ENCODE results near the gene GNAI3.
A peak's percentile ranks its signal among the peaks of the same experiment; 100 is the strongest.

The GNAI3 gene

DNA sequence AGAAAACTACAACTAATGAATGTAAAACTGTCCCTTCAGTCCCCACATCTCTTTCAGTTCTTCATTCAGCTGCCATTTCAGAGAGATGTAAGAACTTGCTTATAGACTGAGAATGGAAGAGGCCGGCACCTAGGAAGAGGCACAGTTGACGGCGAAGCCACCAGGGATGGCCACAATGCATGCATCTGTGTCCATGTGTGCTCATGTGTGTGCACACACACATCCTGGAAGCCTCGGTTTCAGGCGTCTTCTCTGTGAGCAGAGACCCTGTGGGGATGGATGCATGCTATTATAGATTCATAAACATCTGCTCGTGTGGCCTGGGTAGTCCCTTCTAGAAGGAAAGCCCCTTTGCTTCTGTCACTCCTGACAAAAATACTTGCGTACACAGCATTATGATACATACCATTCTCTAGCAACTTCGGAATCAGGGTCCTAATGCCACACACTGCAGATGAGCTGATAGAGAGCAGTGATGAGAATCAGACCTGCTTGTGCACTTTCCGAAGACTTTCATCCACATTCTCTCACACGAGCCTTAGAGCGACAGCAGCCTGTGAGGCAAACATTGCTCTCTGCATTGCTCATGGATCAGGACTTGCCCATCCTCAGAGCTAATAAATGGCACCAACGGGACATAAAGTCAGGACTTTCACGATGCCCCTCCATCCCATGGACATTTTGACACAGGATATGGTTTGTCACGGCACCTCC lies 21.2 kb upstream of the GNAI3 start:
- DNase-seq: no peak

DNA sequence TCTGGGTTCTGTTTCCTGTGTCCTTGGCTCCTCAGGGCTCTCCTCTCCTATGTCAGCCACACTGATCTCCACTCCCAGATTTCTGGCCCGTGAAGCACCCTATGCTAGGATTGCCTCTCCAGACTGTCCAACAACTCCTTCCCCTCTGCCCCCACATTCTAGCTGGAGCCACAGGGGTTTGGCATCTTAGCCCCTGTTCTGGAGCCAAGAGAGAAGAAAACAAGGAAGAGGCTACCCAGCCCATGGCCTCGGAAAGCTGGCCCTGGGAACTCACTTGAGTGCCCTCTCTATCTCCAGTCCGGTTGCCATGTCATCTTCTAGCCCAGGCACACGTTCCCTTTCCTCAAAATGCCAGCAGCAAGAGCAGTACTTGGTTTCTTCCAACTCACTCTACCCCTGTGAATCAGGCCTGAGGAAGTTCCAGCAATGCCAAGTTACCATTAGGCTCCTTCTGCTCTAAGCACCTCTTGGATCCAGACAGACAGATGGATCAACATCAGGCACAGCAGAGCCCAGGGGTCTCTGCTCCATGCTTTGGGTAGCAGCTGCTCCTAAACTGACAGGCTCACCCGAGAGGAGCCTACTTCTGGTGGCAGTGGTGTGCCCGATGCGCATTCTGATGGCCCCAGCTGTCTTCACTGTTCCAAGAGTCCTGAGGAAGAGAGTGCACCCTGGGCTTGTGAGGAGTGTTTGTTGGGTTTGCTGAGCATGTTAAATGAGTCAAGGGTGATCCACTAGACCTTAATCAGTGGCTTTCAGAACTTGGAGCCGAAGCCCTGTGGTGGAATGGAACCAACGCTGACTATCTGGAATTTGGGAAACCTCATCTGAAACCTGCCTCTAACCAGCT lies 20.3 kb upstream of the GNAI3 start:
- no peak for DNase-seq

DNA sequence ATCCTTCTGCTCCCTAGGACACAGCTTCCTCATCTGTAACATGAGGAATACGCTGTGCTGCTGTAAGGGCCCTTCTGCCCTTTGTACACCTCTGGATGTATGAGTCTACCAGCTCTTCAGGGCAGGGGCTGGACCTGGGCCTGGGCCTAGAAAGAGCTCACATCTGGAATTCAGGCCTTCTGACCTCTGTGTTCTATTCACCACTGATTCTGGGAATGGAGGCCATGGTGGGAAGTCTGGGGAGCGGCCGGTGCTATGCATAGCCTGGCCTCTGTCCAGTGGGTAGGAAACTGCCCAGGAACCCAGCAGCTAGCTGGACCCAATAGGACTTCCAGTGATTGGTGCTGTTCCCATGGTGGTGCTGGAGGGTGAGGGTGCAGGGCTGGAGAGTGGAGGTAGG lies 19.7 kb upstream of the GNAI3 start:
- DNase-seq: no peak

DNA sequence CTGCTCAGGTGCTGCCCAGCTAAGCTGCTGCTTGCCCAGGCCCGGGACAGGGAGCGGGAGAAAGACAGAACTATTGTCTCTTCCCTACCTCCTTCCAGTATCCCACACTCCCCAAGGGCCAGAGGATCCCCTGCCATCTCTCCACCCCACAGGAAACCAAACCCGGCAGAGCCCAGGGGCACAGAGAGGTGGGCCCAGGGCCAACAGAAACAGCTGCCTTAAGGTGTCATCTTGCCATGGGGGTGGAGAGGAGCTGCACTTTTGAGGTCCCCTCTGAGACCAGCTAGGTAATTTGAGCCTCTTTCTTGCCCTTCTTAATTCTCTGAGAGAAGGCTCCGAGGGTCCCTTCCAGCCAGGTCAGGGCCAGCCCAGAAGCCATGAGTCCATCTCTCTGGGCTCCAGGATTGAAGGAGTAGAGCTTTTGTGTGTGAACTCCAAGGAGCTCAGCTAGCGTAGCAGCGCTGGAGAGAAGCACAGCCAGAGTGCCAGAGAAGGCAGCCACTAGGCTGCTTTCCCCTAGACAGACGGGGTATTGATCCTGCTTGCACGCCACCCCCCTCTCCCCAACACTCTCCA lies 18.4 kb upstream of the GNAI3 start:
- no peak for DNase-seq

DNA sequence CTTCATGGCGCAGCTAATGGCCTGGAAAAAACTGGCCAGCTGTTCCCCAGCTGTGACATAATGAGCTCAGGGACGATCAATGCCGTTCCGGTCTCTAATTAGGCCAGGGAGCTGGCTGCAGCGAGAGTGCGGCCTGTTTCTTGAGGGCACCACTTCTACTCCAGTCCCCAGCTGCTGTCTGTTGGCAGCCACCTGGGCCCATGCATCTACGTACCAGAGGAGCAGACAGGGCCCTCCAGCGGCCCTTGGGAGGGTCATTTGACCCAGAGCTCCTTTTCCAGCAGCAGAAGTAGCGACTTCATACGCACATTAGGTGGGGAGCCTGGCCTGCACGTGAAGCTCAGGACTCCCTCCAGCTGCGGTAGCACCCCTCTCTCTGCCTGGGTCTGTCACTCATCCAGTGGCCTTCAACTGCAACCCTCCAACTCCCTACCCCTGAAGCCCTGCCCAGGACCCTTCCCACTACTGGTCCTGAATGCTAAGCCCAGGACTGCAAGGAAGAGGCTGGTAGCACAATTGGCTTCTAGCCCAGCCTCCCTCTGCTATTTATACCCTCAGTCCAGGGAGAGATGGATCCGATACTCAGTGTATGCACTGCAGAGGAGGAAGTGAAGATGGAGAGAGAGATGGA lies 17.8 kb upstream of the GNAI3 start:
- no peak for DNase-seq

DNA sequence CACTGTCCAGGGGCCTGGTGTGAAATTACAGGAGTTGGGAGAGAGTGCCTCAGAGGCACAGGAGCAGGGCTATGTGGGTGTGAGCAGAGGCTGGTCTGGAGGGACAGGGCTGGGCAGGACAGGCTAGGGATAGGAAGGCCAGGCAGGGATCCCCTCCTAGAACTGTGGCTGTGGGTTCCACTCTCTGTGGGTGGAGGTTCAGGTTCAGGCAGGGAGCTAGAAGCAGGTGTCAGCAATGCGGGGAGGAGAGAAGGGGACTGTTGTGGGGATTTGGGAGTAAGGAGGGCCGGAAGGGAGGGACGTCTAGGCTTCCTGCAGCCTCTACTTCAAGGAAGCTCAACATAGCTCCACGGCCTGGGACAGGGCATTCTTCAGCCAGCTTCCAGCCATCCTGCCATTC lies 17.0 kb upstream of the GNAI3 start:
- DNase-seq: no peak

DNA sequence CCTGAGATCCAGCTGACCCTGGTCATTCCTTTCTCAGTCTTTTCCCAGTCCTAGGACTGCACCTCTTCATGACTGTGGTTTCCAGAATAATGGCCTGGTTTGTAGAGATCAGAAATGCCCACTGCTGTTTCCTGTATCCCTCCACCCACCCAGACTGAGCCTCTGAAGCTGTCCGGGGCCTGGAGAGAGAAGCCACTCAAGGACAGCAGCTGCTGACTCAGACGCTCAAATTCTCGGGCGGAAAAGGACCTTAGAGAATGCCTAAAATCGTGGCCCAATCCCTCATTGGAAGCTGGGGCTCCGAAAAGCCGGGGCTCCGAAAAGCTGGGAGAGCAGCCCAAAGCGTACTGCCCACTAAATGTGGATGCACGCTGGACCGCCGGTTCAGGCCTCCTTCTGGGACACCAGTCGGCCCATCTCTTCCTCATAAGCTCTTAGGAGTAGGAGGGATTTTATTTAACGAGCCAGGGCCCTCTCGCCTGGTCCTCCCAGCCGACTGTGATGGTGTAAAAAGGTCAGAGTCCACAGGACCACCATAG lies 16.5 kb upstream of the GNAI3 start:
- DNase-seq: no peak

DNA sequence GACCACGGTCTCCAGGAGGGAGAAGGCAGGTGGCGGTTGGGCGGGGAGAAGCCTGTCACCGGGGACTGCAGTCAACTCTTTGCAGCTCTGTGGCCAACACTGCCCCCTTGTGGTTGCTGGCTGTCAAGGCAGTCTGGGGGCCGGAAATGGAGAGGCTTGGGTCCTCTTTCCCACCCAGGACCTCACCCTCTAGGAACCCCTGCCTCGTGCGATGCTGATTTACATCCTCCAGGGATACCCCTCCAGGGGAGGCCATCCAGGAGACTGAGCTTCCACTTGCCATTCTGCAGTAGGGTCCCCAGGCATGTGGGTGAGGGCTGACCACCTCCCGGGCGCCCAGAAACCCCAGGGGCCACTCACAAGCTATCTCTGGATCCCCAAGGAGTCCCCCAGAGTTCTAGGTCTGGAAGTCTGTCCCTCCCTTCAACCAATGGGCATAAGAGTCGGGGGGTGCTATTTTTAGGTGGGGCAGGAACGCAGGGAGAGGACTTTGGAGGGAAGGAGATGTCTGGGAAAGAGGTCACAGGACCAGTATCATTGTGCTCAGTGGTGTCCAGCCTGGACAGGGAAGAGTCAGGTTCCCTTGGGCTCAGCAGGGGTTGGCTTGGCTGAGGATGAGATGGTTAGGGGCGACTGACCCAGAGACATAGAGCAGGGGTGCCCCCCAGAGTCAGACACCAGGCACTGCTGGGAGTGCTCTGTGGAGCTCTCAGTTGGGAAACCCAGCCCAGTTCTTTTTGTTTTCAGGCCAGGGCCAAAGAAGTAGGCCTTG lies 15.9 kb upstream of the GNAI3 start:
- DNase-seq: peak; percentile 59

DNA sequence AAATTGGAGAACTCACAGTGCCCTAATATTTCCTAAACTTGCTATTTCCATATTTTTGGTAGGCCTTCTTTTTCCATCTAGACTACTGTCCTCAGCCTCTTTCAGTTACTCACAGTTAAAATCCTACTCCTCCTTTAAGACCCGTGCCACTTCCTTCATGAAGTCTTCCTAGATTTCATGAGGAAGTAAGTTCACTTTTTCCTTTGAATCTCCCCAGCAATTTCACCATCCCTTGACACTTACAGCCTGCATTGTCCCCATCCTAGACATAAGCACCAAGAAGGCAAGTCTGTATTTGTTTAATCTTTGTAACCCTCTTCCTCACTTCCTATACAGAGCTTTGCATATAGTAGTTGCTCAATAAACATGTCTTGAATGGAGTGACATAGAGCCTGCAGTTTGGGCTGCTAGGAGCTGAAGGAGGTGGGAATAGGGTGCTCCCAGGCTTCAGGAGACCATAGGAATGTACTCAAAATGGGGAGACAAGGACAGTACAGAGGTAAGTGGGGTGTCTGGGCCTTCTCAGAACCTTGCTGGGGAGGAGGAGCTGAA lies 14.0 kb upstream of the GNAI3 start:
- DNase-seq: no peak

DNA sequence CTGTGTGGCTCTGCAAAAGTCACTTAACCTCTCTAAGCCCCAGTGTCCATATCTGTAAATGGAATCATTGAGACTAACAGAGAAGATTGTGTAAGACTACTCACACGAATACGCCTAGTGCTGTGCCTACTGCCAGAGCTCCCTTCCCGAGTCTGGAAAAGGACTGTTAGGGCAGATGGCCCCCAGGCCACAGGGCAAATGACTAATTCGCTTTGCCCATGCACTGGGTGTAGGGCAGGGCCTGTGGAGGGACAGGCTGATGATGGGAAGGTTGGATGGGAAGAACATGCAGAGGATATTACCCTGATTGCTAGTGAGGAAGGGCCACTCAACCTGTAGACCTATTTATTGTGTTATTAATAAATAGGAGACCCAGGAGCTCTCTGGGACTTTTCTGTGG lies 12.9 kb upstream of the GNAI3 start:
- no peak for DNase-seq

DNA sequence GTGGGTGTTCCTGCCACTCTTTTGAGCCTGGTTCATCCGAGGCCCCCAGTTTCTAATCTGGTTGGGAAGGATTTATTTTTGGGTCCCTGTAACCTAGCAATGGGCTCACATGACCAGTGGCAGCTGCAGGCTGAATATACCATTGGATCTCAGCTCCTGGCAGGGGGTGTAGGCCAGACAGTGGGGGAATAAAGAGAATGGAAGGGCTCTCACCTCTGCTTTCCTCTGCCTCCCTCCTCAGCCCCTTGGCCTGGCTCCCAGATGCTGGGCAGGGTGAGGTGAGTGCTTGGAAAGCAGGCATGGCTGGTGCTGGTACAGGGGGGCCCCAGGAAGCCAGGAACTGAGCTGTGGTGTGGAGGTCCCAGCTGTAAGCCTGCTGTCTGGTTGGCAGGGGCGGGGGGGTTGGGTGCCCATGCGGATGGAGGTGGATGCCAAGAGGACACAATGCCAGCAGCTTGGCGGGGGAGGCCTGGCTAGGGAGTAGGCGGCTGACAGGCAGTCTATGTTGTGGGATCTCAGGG lies 12.4 kb upstream of the GNAI3 start:
- DNase-seq: no peak

DNA sequence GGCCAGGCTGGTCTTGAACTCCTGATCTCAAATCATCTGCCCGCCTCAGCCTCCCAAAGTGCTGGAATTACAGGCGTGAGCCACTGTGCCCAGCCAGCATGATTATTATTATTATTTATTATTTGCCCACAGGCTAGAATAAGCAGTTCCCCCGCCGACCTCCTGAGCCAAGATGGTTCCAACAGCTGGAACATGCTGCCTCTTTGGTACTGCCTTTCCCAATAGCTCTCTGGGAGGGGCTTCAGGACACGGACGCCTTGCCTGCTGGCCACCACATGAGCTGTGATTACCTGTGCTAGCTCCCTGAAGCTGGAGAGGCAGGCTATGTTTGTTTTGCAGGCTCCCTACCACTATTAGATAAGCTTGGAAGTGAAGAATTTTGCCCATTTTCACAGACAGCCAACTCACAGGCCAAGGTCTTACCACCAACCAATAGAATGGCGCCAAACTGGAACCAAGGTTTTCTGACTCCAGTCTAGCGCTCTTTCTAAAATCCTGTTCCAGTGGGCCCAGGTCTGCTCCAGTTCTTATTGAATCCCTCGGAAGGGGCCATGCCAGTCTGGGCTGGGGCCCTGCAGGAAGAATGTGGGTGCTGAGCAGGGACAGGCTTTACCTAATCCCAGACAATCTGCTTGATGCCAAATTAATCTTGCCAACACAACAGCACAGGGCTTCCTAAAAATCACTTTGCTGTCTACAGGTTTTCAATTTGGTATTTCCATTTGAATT lies 10.8 kb upstream of the GNAI3 start:
- no peak for DNase-seq

DNA sequence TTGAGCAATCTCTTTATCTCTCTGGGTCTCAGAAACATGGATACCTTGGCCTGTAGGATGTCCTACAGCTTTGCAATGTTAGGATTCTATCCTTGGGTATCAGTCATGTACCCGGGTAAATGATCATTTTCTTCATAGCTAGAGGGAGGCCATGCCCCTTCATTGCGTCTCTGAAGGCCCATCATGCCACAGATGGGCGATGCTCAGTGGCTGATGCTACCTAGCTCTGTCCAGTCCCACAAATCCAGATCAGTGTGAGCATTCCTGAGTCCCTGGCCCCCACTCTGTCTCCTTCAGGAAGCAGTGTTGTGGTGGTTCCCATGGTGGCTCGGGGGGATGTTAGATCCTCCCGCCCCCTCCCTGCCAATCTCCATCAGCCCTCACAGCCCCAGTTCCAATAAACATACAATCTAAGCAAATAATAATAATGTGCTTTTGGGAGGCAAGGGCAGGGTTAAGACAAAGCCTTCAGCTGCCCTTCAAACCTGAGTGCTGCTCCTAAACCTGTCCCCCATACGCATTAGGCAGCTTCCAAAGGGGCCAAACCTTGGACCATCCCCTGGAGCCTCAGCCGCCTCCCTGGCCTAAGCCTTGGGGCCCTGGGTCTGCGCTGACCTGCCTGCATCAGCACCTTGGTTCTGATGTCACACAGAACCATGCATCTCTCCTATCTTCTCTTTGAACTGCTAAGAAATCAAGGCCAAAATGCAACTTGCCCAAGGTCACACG lies 9.4 kb upstream of the GNAI3 start:
- DNase-seq: no peak

DNA sequence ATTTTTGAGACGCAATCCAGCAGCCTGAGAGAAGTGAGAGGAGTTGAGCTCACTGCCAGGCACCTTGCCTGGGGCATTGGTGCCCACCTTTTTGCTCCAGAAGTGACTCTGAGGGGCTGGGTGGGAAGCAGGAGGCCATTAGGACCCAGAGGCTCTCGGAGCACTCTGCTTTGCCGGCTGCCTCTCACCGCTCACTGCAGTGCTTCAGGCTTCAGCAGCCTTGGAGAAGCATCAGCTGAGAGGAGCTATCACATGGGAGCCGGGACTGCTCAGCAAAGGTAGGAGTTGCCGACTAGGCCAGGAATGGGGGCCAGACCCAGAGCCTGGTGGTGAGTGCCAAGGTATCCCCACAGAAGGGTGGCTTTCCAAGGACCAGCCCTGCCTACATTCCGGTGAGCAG lies 8.7 kb upstream of the GNAI3 start, which contains the start of gene GPR61:
Gene GPR61, plus strand, starts transcription at position 197 of the 400 bp plus-strand sequence. CDS start 3,151 bp downstream, outside the sequence.
- DNase-seq: no peak

DNA sequence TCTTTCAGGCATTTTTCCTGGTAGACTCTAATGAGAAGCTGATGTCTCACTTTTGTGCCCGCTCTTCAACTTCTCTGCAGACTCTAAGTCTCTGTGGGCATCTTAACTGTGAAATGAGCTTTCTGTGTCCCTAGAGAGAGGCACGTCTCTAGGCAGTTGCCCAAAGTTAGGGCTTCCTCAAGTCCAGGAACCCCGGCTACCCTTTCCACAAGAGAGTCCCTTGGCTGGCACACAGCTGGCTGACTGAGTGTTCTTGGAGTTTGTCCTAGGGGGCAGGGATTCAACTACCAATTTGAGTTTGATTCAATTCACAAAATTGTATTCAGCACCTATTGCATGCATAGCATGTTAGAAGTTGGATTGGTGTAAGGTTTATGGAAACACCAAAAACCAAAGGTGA lies 7.3 kb upstream of the GNAI3 start:
- no peak for DNase-seq

DNA sequence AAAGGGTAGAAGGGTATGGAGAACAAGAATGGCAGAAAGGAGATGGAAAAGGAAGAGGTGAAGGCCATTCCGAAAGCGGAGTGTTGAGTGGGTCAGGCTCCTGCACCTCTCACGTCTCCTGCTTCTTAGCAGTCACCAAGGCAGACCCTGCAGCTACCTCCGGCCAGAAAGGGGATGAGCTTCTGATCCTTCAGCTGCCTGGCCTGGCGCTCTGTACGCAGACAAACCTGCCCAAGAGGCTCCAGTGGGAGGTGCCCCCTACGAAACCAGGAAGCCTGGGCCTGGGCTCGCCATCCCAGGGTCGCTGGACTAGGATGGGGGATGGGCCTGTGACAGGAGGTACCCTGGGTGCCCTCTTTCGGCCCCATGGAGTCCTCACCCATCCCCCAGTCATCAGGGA lies 5.8 kb upstream of the GNAI3 start:
- no peak for DNase-seq

DNA sequence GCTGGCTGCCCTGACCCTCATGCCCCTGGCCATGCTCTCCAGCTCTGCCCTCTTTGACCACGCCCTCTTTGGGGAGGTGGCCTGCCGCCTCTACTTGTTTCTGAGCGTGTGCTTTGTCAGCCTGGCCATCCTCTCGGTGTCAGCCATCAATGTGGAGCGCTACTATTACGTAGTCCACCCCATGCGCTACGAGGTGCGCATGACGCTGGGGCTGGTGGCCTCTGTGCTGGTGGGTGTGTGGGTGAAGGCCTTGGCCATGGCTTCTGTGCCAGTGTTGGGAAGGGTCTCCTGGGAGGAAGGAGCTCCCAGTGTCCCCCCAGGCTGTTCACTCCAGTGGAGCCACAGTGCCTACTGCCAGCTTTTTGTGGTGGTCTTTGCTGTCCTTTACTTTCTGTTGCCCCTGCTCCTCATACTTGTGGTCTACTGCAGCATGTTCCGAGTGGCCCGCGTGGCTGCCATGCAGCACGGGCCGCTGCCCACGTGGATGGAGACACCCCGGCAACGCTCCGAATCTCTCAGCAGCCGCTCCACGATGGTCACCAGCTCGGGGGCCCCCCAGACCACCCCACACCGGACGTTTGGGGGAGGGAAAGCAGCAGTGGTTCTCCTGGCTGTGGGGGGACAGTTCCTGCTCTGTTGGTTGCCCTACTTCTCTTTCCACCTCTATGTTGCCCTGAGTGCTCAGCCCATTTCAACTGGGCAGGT lies 5.0 kb upstream of the GNAI3 start:
- no peak for DNase-seq

DNA sequence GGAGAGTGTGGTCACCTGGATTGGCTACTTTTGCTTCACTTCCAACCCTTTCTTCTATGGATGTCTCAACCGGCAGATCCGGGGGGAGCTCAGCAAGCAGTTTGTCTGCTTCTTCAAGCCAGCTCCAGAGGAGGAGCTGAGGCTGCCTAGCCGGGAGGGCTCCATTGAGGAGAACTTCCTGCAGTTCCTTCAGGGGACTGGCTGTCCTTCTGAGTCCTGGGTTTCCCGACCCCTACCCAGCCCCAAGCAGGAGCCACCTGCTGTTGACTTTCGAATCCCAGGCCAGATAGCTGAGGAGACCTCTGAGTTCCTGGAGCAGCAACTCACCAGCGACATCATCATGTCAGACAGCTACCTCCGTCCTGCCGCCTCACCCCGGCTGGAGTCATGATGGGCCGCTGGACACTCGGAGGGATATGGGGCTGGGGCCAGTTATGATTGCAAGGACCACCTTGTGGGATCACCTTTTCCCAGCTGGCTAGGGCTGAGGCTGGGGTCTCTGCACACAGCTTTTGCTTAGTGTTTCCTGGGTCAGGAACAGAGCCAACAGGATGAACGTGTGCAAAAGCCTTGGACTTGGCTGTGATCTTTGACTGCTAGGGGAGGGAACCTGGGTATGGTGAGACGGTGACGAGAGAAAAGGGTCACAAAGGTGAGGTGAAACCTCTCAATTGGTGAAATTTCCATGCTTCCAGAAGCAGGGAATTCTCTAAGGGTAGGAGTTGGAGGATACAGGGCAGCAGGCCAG lies 4.3 kb upstream of the GNAI3 start:
- no peak for DNase-seq
